ENCODE data around the gene MAPK11. TPM values are rescaled to one million over a fixed set of nuclear protein-coding genes. Genes with fewer than 3 reads are reported as not detected.

Gene MAPK11
- total RNA-seq, 1 donor from 2014 or later: 26.1 TPM

GRCh38 chr22:50226875-50227165, 43.4 kb downstream of the MAPK11 start:
- Histone ChIP-seq H3K4me1 (no peaks in the 10 kb centered on the region), H3K27ac (no peak overlapping the region), H3K9me3 (no peaks in the 10 kb centered on the region), H3K27me3 (no peaks in the 10 kb centered on the region), H3K36me3 (peaks cover 64% of the 10 kb centered on the region), H3K4me3 (no peak overlapping the region)
- intact Hi-C loops (cut with DNase I): no loop called here
- no peak for DNase-seq
- no peak for TF ChIP-seq CTCF (IDR thresholded peaks at IDR 0.05)
- no peak for ATAC-seq

GRCh38 chr22:50226063-50226874, 43.9 kb downstream of the MAPK11 start:
- Histone ChIP-seq H3K27me3 (no peaks in the 10 kb centered on the region), H3K27ac (no peak overlapping the region), H3K4me1 (no peaks in the 10 kb centered on the region), H3K4me3 (no peak overlapping the region), H3K9me3 (no peaks in the 10 kb centered on the region), H3K36me3 (peaks cover 69% of the 10 kb centered on the region)
- no peak for TF ChIP-seq CTCF (IDR thresholded peaks at IDR 0.05)
- intact Hi-C loops (cut with DNase I): no loop called here
- DNase-seq (no peak), ATAC-seq (no peak)

GRCh38 chr22:50225200-50225969, 44.8 kb downstream of the MAPK11 start:
- no peaks in the 10 kb centered on the region for H3K4me1 ChIP-seq
- TF ChIP-seq CTCF (IDR thresholded peaks at IDR 0.05): no peak
- ATAC-seq (no peak), DNase-seq (no peak)
- intact Hi-C loops (cut with DNase I): no loop called here
- peaks cover 75% of the 10 kb centered on the region for H3K36me3 ChIP-seq
- H3K9me3 ChIP-seq: no peaks in the 10 kb centered on the region
- H3K4me3 ChIP-seq: no peak overlapping the region
- no peaks in the 10 kb centered on the region for H3K27me3 ChIP-seq
- H3K27ac ChIP-seq: no peak overlapping the region

- DNase-seq (no peak), ATAC-seq (no peak)
- Histone ChIP-seq H3K4me1 (no peaks in the 10 kb centered on the region), H3K27ac (no peak overlapping the region), H3K4me3 (no peak overlapping the region), H3K27me3 (no peaks in the 10 kb centered on the region), H3K9me3 (no peaks in the 10 kb centered on the region), H3K36me3 (peaks cover 67% of the 10 kb centered on the region)
- intact Hi-C loops (cut with DNase I): no loop called here
- no peak for TF ChIP-seq CTCF (IDR thresholded peaks at IDR 0.05)
Observed at GRCh38 chr22:50224071-50224470, 46.1 kb downstream of the MAPK11 start.

- H3K9me3 ChIP-seq: no peaks in the 10 kb centered on the region
- no peak overlapping the region for H3K4me3 ChIP-seq
- H3K36me3 ChIP-seq: peaks cover 73% of the 10 kb centered on the region
- H3K27me3 ChIP-seq: no peaks in the 10 kb centered on the region
- H3K4me1 ChIP-seq: no peaks in the 10 kb centered on the region
- no peak overlapping the region for H3K27ac ChIP-seq
- TF ChIP-seq CTCF (IDR thresholded peaks at IDR 0.05): no peak
- ATAC-seq (no peak), DNase-seq (no peak)
- intact Hi-C loops (cut with DNase I): no loop called here
Observed at GRCh38 chr22:50222508-50222907, 47.7 kb downstream of the MAPK11 start.

Data from upper lobe of right lung (tissue), 1 donor.